ENCODE data around the gene LCN9.

DNA sequence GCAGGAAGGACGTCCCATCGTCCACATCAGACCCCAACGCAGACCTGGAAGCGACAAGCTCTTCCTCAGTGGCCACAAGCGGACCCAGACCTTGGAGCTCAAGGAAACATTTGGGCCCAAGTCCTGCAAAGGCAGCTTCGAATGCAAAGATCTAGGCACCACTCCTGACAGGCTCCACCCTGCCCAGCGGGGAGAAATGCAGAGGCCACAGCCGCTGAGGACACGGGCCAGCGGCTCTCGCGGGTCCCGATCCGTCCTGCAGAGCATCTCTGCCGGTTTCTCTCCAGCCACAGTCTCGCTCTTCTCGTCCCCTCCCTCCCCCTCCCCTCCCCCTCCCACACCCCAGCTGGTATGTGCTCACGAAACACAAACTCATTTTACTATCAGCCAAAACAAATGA lies 31.3 kb downstream of the LCN9 start:
- TF ChIP-seq, protein P1, sequence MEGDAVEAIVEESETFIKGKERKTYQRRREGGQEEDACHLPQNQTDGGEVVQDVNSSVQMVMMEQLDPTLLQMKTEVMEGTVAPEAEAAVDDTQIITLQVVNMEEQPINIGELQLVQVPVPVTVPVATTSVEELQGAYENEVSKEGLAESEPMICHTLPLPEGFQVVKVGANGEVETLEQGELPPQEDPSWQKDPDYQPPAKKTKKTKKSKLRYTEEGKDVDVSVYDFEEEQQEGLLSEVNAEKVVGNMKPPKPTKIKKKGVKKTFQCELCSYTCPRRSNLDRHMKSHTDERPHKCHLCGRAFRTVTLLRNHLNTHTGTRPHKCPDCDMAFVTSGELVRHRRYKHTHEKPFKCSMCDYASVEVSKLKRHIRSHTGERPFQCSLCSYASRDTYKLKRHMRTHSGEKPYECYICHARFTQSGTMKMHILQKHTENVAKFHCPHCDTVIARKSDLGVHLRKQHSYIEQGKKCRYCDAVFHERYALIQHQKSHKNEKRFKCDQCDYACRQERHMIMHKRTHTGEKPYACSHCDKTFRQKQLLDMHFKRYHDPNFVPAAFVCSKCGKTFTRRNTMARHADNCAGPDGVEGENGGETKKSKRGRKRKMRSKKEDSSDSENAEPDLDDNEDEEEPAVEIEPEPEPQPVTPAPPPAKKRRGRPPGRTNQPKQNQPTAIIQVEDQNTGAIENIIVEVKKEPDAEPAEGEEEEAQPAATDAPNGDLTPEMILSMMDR (IDR thresholded peaks at IDR 0.05) = no peak
- no peak for TF ChIP-seq EZH2phosphoT487 (IDR thresholded peaks at IDR 0.05)

Data from neural progenitor cell (in vitro differentiated cells).